ENCODE results near the gene SLC39A11. TPM values are rescaled to one million over a fixed set of nuclear protein-coding genes. Genes with fewer than 3 reads are reported as not detected.
"Not testable (repeated sequence)": the region's sequence is repeated elsewhere in the genome, so short reads cannot be mapped to it uniquely, and the experiment has no call there.

SLC39A11 gene
- total and polyA plus RNA-seq, 5 donors from 2014 or later, result 9.3 to 32.2 (median 11.9) TPM

- no peaks in the 10 kb centered on the region for H3K27me3 ChIP-seq (ENCODE audit: control insufficient read depth, insufficient read depth, low read length)
- no peaks in the 10 kb centered on the region for H3K27me3 Mint-ChIP-seq
- no peaks in the 10 kb centered on the region for H3K9me3 ChIP-seq (ENCODE audit: control insufficient read depth in 2 of 2, low read length in 2 of 2)
- no peaks in the 10 kb centered on the region for H3K9me3 Mint-ChIP-seq
- no peak overlapping the region for H3K27ac ChIP-seq (ENCODE audit: insufficient read depth, low read length, poor library complexity, severe bottlenecking)
- H3K36me3 ChIP-seq (ENCODE audit: control insufficient read depth, insufficient read depth, low read length), result peaks cover 4% of the 10 kb centered on the region
- peak overlapping the region in 1 of 3 donors; percentile 41 for H3K27ac Mint-ChIP-seq
- DNase-seq, result no peak
- no peak overlapping the region for H3K4me3 Mint-ChIP-seq
- H3K4me1 Mint-ChIP-seq, result peaks cover 0 to 4% (median 0%) of the 10 kb centered on the region in 4 donors
- no peak overlapping the region for H3K4me3 ChIP-seq (ENCODE audit: low read depth, low read length)
- H3K36me3 Mint-ChIP-seq, result peaks cover 49% of the 10 kb centered on the region
- ATAC-seq (ENCODE audit: low read depth in 2 of 2), result no peak
- H3K4me1 ChIP-seq (ENCODE audit: control insufficient read depth, insufficient read depth, low read length, poor library complexity, severe bottlenecking), result no peaks in the 10 kb centered on the region
These were observed 146.3 kb downstream of the SLC39A11 start for GRCh38 chr17:72946156-72946555.

GRCh38 chr17:72945473-72945872 is 147.0 kb downstream of the SLC39A11 start:
- peak overlapping the region in 1 of 3 donors; percentile 32 for H3K27ac Mint-ChIP-seq
- Histone ChIP-seq H3K9me3 (ENCODE audit: control insufficient read depth in 2 of 2, low read length in 2 of 2) (no peaks in the 10 kb centered on the region), H3K36me3 (ENCODE audit: control insufficient read depth, insufficient read depth, low read length) (peaks cover 4% of the 10 kb centered on the region), H3K4me3 (ENCODE audit: low read depth, low read length) (no peak overlapping the region), H3K27me3 (ENCODE audit: control insufficient read depth, insufficient read depth, low read length) (no peaks in the 10 kb centered on the region), H3K27ac (ENCODE audit: insufficient read depth, low read length, poor library complexity, severe bottlenecking) (no peak overlapping the region), H3K4me1 (ENCODE audit: control insufficient read depth, insufficient read depth, low read length, poor library complexity, severe bottlenecking) (no peaks in the 10 kb centered on the region)
- H3K9me3 Mint-ChIP-seq, result no peaks in the 10 kb centered on the region
- no peaks in the 10 kb centered on the region for H3K27me3 Mint-ChIP-seq
- DNase-seq, result no peak
- ATAC-seq (ENCODE audit: low read depth in 2 of 2), result no peak
- H3K4me1 Mint-ChIP-seq, result peaks cover 0 to 5% (median 0%) of the 10 kb centered on the region in 4 donors
- no peak overlapping the region for H3K4me3 Mint-ChIP-seq
- H3K36me3 Mint-ChIP-seq, result peaks cover 52% of the 10 kb centered on the region

- H3K27me3 Mint-ChIP-seq, result no peaks in the 10 kb centered on the region
- H3K27ac Mint-ChIP-seq, result no peak overlapping the region
- no peaks in the 10 kb centered on the region for H3K9me3 Mint-ChIP-seq
These were observed 148.4 kb downstream of the SLC39A11 start for GRCh38 chr17:72943826-72944689.

GRCh38 chr17:72942579-72942978 is 149.9 kb downstream of the SLC39A11 start:
- Histone ChIP-seq H3K4me1 (ENCODE audit: control insufficient read depth, insufficient read depth, low read length, poor library complexity, severe bottlenecking) (no peaks in the 10 kb centered on the region), H3K36me3 (ENCODE audit: control insufficient read depth, insufficient read depth, low read length) (peaks cover 4% of the 10 kb centered on the region), H3K4me3 (ENCODE audit: low read depth, low read length) (no peak overlapping the region), H3K27ac (ENCODE audit: insufficient read depth, low read length, poor library complexity, severe bottlenecking) (no peak overlapping the region), H3K9me3 (ENCODE audit: control insufficient read depth in 2 of 2, low read length in 2 of 2) (no peaks in the 10 kb centered on the region), H3K27me3 (ENCODE audit: control insufficient read depth, insufficient read depth, low read length) (no peaks in the 10 kb centered on the region)
- H3K27me3 Mint-ChIP-seq, result no peaks in the 10 kb centered on the region
- peaks cover 44% of the 10 kb centered on the region for H3K36me3 Mint-ChIP-seq
- no peak for ATAC-seq (ENCODE audit: low read depth in 2 of 2)
- H3K4me3 Mint-ChIP-seq, result no peak overlapping the region
- no peak overlapping the region for H3K27ac Mint-ChIP-seq
- H3K9me3 Mint-ChIP-seq, result no peaks in the 10 kb centered on the region
- DNase-seq, result no peak
- H3K4me1 Mint-ChIP-seq, result peaks cover 0 to 2% (median 0%) of the 10 kb centered on the region in 4 donors

More at GRCh38 chr17:72943826-72944689, 148.4 kb downstream of the SLC39A11 start:
- Histone ChIP-seq H3K27me3 (ENCODE audit: control insufficient read depth, insufficient read depth, low read length) (no peaks in the 10 kb centered on the region), H3K4me1 (ENCODE audit: control insufficient read depth, insufficient read depth, low read length, poor library complexity, severe bottlenecking) (no peaks in the 10 kb centered on the region), H3K9me3 (ENCODE audit: control insufficient read depth in 2 of 2, low read length in 2 of 2) (no peaks in the 10 kb centered on the region), H3K27ac (ENCODE audit: insufficient read depth, low read length, poor library complexity, severe bottlenecking) (no peak overlapping the region), H3K36me3 (ENCODE audit: control insufficient read depth, insufficient read depth, low read length) (peaks cover 4% of the 10 kb centered on the region), H3K4me3 (ENCODE audit: low read depth, low read length) (no peak overlapping the region)
- ATAC-seq (ENCODE audit: low read depth in 2 of 2) (no peak), DNase-seq (no peak)
- Mint-ChIP-seq H3K4me3 (no peak overlapping the region), H3K4me1 (peaks cover 0 to 2% (median 0%) of the 10 kb centered on the region in 4 donors), H3K36me3 (peaks cover 53% of the 10 kb centered on the region)

GRCh38 chr17:72940496-72940895 is 152.0 kb downstream of the SLC39A11 start:
- peaks cover 32% of the 10 kb centered on the region for H3K36me3 Mint-ChIP-seq
- no peak for ATAC-seq (ENCODE audit: low read depth in 2 of 2)
- no peaks in the 10 kb centered on the region for H3K9me3 Mint-ChIP-seq
- no peak for DNase-seq
- no peak overlapping the region for H3K4me3 Mint-ChIP-seq
- no peak overlapping the region for H3K27ac ChIP-seq (ENCODE audit: insufficient read depth, low read length, poor library complexity, severe bottlenecking)
- H3K4me1 Mint-ChIP-seq, result peaks cover 0 to 2% (median 0%) of the 10 kb centered on the region in 4 donors
- no peak overlapping the region for H3K27ac Mint-ChIP-seq
- no peaks in the 10 kb centered on the region for H3K9me3 ChIP-seq (ENCODE audit: control insufficient read depth in 2 of 2, low read length in 2 of 2)
- no peaks in the 10 kb centered on the region for H3K4me1 ChIP-seq (ENCODE audit: control insufficient read depth, insufficient read depth, low read length, poor library complexity, severe bottlenecking)
- H3K27me3 ChIP-seq (ENCODE audit: control insufficient read depth, insufficient read depth, low read length), result no peaks in the 10 kb centered on the region
- H3K27me3 Mint-ChIP-seq, result no peaks in the 10 kb centered on the region
- H3K4me3 ChIP-seq (ENCODE audit: low read depth, low read length), result no peak overlapping the region
- no peaks in the 10 kb centered on the region for H3K36me3 ChIP-seq (ENCODE audit: control insufficient read depth, insufficient read depth, low read length)

GRCh38 chr17:72938482-72938881 is 154.0 kb downstream of the SLC39A11 start:
- Histone ChIP-seq H3K4me3 (ENCODE audit: low read depth, low read length) (no peak overlapping the region), H3K27ac (ENCODE audit: insufficient read depth, low read length, poor library complexity, severe bottlenecking) (no peak overlapping the region), H3K4me1 (ENCODE audit: control insufficient read depth, insufficient read depth, low read length, poor library complexity, severe bottlenecking) (no peaks in the 10 kb centered on the region), H3K27me3 (ENCODE audit: control insufficient read depth, insufficient read depth, low read length) (no peaks in the 10 kb centered on the region), H3K36me3 (ENCODE audit: control insufficient read depth, insufficient read depth, low read length) (no peaks in the 10 kb centered on the region), H3K9me3 (ENCODE audit: control insufficient read depth in 2 of 2, low read length in 2 of 2) (no peaks in the 10 kb centered on the region)
- ATAC-seq (ENCODE audit: low read depth in 2 of 2) (no peak), DNase-seq (no peak)
- H3K36me3 Mint-ChIP-seq, result peaks cover 25% of the 10 kb centered on the region
- H3K27ac Mint-ChIP-seq, result peak overlapping the region in 1 of 3 donors; percentile 11
- peak overlapping the region in 1 of 4 donors; percentile 21 for H3K4me3 Mint-ChIP-seq
- H3K9me3 Mint-ChIP-seq, result no peaks in the 10 kb centered on the region
- H3K4me1 Mint-ChIP-seq, result peaks cover 0 to 5% (median 0%) of the 10 kb centered on the region in 4 donors
- H3K27me3 Mint-ChIP-seq, result no peaks in the 10 kb centered on the region

GRCh38 chr17:72937707-72938106 is 154.8 kb downstream of the SLC39A11 start:
- Histone ChIP-seq H3K36me3 (ENCODE audit: control insufficient read depth, insufficient read depth, low read length) (no peaks in the 10 kb centered on the region), H3K27me3 (ENCODE audit: control insufficient read depth, insufficient read depth, low read length) (no peaks in the 10 kb centered on the region), H3K9me3 (ENCODE audit: control insufficient read depth in 2 of 2, low read length in 2 of 2) (no peaks in the 10 kb centered on the region), H3K4me3 (ENCODE audit: low read depth, low read length) (no peak overlapping the region), H3K27ac (ENCODE audit: insufficient read depth, low read length, poor library complexity, severe bottlenecking) (no peak overlapping the region), H3K4me1 (ENCODE audit: control insufficient read depth, insufficient read depth, low read length, poor library complexity, severe bottlenecking) (no peaks in the 10 kb centered on the region)
- H3K27ac Mint-ChIP-seq, result no peak overlapping the region
- ATAC-seq (ENCODE audit: low read depth in 2 of 2), result no peak
- H3K4me1 Mint-ChIP-seq, result peaks cover 0 to 7% (median 3%) of the 10 kb centered on the region in 4 donors
- H3K9me3 Mint-ChIP-seq, result no peaks in the 10 kb centered on the region
- peaks cover 21% of the 10 kb centered on the region for H3K36me3 Mint-ChIP-seq
- no peaks in the 10 kb centered on the region for H3K27me3 Mint-ChIP-seq
- no peak for DNase-seq
- no peak overlapping the region for H3K4me3 Mint-ChIP-seq

- not testable (repeated sequence) for H3K36me3 ChIP-seq (ENCODE audit: control insufficient read depth, insufficient read depth, low read length); H3K27ac Mint-ChIP-seq; H3K27me3 ChIP-seq (ENCODE audit: control insufficient read depth, insufficient read depth, low read length); H3K4me1 Mint-ChIP-seq; H3K27me3 Mint-ChIP-seq; ATAC-seq (ENCODE audit: low read depth in 2 of 2); H3K4me3 ChIP-seq (ENCODE audit: low read depth, low read length); H3K9me3 Mint-ChIP-seq; H3K27ac ChIP-seq (ENCODE audit: insufficient read depth, low read length, poor library complexity, severe bottlenecking); DNase-seq; H3K4me3 Mint-ChIP-seq; H3K9me3 ChIP-seq (ENCODE audit: control insufficient read depth in 2 of 2, low read length in 2 of 2); H3K4me1 ChIP-seq (ENCODE audit: control insufficient read depth, insufficient read depth, low read length, poor library complexity, severe bottlenecking)
- peaks cover 17% of the 10 kb centered on the region for H3K36me3 Mint-ChIP-seq
These were observed 155.2 kb downstream of the SLC39A11 start for GRCh38 chr17:72937254-72937653.

Measured in CD4-positive, CD25-positive, alpha-beta regulatory T cell (primary cell).